ENCODE data around the gene STBD1.

GRCh38 chr4:76278583-76278982, 27.9 kb upstream of the STBD1 start:
- TF ChIP-seq POLR2A (IDR thresholded peaks at IDR 0.05) (no peak), CTCF (IDR thresholded peaks at IDR 0.05) (no peak)
